ENCODE measurements around the gene TESK2.
A peak's percentile ranks its signal among the peaks of the same experiment; 100 is the strongest.

Gene TESK2

DNA sequence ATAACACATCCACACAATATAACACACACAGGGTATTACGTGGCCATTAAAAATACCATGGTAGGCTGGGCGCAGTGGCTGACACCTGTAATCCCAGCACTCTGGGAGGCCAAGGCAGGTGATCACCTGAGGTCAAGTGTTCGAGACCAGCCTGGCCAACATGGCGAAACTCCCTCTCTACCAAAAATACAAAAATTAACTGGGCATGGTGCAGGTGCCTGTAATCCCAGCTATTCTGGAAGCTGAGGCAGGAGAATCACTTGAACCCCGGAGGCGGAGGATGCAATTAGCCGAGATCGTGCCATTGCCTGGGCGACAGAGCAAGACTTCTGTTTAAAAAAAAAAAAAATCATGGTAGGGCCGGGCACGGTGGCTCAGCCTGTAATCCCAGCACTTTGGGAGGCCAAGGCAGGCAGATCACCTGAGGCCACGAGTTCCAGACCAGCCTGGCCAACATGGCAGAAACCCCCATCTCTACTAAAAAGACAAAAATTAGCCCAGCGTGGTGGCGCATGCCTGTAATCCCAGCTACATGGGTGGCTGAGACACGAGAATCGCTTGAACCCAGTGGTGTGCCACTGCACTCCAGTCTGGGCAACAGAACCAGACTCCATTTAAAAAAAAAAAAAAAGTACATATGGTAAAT lies 188.3 kb downstream of the TESK2 start:
- no peak for DNase-seq

- no peak for DNase-seq
Observed at GRCh38 chr1:45300669-45300997, 190.3 kb downstream of the TESK2 start.

DNA sequence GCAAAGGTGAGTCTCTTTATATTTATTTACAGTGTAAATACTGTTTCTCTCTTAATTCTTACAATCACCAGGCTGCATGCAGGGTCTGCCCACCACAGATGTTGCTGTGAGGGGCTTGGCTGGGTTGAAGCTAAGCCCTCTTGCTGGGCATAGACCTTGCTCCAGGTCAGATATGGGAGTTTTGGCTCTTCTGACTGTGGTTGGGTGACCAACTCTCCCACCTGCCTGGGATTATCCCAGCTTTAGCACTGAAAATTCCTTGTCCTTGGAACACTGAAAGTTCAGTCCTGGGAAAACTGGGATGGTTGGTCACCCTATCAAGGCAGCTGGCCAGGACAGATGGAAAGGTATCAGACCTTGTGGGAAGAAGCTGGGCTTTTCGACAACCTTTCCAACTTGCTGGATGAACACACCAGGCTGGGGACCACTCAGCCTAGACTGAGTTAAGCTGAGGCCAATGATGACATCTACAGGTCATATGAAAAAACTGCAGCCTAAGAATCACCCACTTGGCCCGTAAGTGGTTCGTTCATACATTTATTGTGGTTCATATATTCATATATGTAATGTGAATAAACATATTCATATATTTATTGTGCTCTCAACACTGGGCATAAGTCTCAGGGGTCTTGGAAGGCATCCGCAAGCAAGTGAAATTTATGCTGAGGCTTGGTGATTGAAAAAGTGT lies 190.8 kb downstream of the TESK2 start:
- DNase-seq: peak; percentile 64

DNA sequence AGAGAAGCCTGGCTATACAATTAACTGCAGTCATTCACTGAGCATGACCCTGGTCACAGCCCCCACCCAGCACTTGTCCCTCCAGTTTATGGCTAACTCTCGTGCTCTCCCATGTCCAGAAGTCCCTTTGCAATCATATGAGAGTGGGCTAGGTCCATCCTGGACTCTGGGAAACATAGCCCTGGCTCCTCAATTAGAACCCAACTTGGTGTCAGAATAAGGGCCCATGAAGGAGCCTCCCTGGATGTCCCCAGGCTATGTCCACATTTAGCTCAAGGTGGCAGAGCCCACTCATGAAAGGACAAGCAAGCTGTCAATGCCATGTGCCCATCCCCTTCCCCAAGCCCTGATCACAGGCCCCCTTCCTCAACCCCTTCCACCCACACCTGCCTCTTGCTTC lies 191.7 kb downstream of the TESK2 start:
- DNase-seq: no peak

GRCh38 chr1:45297666-45298356 lies 193.2 kb downstream of the TESK2 start:
- no peak for DNase-seq
